Measurements from ENCODE around the gene ASCC3.

- TF ChIP-seq, protein P1, sequence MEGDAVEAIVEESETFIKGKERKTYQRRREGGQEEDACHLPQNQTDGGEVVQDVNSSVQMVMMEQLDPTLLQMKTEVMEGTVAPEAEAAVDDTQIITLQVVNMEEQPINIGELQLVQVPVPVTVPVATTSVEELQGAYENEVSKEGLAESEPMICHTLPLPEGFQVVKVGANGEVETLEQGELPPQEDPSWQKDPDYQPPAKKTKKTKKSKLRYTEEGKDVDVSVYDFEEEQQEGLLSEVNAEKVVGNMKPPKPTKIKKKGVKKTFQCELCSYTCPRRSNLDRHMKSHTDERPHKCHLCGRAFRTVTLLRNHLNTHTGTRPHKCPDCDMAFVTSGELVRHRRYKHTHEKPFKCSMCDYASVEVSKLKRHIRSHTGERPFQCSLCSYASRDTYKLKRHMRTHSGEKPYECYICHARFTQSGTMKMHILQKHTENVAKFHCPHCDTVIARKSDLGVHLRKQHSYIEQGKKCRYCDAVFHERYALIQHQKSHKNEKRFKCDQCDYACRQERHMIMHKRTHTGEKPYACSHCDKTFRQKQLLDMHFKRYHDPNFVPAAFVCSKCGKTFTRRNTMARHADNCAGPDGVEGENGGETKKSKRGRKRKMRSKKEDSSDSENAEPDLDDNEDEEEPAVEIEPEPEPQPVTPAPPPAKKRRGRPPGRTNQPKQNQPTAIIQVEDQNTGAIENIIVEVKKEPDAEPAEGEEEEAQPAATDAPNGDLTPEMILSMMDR (IDR thresholded peaks at IDR 0.05; ENCODE audit: poor library complexity) = no peak
- TF ChIP-seq EZH2 (IDR thresholded peaks at IDR 0.05; ENCODE audit: borderline replicate concordance) = no peak
Observed at GRCh38 chr6:100881707-100882040, 545 bp upstream of the ASCC3 start.

Data from hepatocyte (in vitro differentiated cells).